ENCODE measurements around the gene MYH6. TPM values are rescaled to one million over a fixed set of nuclear protein-coding genes. Genes with fewer than 3 reads are reported as not detected.
"Not testable (repeated sequence)": the region's sequence is repeated elsewhere in the genome, so short reads cannot be mapped to it uniquely, and the experiment has no call there.

MYH6 gene
- total RNA-seq, 1 donor from 2014 or later = not detected

GRCh38 chr14:23414254-23414653 lies 6.2 kb upstream of the MYH6 start:
- DNase-seq = no peak

- DNase-seq = no peak
These were observed 5.6 kb upstream of the MYH6 start for GRCh38 chr14:23413681-23414080.

- no peak for DNase-seq
These were observed 3.8 kb upstream of the MYH6 start for GRCh38 chr14:23411563-23412525.

DNA sequence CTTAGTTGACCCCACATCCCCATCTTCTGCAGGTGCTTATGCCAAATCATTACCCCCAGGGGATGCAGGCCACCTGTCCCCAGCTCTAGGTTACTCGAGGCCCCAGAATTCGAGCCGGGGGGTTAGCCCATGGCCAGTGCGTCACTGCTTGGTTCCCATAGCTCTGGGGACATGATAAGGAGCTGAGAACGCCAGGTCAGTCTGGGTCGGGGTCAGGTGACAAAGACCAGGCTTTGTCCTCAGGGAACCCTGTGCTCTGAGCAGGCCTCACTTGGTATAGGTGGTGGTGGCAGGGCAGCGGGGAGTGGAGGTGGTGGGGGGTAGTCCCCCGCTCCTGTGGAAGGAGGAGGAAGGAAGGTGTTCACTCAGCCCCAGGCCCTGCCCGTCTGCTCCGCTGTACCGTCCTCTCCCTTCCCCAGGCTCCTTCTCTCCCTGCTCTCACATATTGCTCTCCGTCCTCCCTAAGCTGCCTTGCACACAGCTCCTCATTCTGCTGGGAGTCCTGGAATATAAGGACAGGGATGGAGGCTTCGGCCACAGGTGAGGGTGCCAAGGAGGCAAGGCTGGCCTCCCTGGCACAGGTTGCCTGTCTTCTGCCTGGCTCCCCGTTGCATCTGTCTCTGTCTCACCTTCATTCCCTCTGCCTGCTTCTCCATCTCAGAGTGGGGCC lies 2.0 kb upstream of the MYH6 start:
- no peak for DNase-seq

- DNase-seq = no peak
These were observed 1.4 kb upstream of the MYH6 start for GRCh38 chr14:23409475-23409874.

- DNase-seq = no peak
These were observed 196 bp upstream of the MYH6 start for GRCh38 chr14:23408307-23408630.

DNA sequence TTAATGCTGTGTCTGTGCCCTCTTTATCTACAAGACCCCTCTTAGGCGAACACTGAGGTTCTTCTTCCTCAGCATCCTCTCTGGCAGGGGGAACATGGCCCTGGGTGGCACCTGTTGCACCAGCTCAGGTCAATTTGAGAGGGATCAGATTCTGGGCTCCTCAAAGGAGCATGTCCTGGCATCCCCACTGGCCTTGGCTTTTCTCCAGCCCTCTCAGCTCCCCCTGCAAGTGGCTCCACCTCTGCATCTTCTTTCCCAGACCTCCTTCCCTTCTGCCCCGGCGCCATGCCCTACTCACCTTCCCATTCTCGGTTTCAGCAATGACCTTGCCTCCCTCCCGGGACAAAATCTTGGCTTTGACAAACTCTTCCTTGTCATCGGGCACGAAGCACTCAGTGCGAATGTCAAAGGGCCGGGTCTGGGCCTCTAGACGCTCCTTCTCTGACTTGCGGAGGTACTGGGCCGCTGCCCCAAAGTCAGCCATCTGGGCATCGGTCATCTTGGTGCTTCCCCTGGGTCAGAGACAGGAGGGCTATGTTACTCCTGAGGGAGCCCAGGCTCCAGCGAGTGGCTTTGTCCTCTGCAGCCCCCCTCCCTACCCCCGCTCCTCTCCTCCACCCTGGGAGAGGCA lies 1.2 kb downstream of the MYH6 start:
- DNase-seq = no peak

DNA sequence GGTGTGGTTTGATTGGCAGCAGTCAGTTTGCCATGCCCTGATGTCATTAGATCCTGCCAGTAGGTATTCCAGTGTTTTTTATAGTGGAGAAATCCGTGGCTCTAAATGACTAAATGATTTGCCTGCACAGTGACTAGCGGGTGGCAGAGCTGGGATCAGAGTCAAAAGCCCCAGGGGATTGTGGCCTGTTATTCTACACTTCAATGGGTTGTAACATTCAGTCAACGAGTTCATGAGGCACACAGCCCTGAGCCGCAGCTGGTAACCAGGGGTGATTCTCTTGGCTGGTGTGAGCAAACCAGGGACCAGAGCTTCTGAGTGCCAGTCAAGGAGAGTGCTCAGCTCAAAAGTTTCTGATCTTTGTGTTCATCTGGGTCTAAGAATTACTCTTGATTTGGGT lies 1.8 kb downstream of the MYH6 start:
- no peak for DNase-seq

DNA sequence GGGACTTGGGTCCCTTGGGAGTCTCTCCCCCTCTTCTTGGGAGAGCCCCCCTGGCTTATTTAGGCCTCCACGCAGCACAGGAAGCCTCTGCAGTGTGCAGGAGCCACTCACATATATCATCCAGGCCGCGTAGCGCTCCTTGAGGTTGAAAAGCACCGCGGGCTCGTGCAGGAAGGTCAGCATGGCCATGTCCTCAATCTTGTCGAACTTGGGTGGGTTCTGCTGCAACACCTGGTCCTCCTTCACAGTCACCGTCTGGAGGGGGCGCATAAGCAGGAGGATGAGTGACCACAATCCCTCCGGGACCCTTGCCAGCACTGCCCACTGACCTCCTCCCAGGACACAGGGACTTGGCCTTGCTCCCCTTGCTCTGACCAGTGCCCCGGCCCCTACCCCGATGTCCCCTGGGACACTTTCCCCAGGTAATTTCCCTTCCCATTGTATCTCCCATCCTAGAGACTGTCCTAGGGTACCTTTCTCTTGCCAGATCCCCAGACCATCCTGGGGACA lies 2.5 kb downstream of the MYH6 start:
- no peak for DNase-seq

GRCh38 chr14:23405096-23405495 lies 3.0 kb downstream of the MYH6 start:
- no peak for DNase-seq

GRCh38 chr14:23404331-23404900 lies 3.7 kb downstream of the MYH6 start:
- no peak for DNase-seq

DNA sequence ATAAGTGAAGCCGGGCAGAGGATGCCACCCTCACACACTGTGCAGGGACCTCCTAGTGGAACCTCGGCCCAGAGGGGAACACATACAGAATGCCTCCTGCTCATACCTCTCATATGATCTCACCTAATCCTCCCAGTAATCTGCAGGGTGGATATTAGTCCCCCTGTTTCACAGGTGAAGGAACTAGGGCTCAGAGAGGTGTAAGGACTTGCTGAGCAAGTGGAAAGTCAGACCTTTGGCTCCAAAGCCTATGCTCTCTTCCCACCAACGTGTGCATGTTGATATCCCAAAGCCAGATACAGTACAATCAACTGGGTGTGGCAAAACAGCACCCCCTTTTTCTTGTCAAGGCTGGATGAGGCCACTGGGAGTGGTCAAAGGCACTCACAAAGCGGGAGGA lies 4.2 kb downstream of the MYH6 start:
- no peak for DNase-seq

DNA sequence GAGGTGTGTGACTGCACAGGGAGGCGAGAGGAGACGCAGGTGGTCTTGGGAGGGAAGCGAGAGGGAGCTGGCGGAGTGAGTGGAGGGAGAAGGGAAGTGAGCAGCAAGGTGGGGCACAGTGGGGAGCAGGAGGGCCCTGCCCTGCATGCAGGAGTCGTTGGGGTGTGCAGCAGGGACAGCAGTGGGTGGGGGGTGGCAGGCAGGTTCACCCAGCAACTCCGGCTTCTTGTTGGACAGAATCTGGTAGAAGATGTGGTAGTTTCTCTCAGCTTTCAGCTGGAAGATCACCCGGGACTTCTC lies 5.0 kb downstream of the MYH6 start:
- DNase-seq = no peak

DNA sequence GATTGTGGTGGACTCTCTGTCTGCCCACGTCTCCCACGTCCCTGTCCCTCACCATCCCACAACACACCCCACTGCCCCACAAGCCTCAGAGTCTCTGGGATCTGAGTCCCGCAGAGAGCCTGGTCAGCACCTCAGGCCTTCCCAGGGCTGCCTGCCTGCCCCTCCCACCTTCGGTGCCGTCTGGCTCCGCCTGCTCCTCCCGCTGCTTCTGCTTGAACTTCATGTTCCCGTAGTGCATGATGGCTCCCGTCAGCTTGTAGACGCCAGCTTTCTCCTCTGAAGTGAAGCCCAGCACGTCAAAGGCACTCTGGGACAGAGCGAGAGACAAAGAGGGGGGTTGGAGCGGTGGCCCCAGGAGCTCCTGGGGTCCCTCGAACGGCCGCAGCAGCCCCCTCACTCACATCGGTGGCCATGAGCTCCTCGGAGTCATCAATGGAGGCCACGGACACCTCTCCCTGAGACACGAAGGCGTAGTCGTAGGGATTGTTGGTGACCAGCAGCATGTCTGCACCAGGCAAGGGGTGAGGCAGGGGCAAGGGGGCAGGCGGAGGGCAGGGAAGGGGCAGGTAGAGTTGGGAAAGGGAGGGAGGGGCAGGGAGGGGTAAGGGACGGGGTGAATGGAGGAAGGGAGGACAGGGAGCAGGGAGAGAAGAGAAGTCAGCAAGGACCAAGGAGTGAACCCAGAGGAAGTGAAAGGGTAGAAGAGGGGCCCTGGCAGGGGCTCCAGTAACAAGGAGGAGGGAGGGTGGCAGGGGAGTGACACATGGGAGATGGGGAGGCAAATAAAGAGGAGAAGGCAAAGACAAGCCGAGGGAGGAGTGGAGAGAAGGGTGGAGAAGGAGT lies 5.6 kb downstream of the MYH6 start:
- no peak for DNase-seq

- DNase-seq = no peak
These were observed 6.8 kb downstream of the MYH6 start for GRCh38 chr14:23401291-23401690.

DNA sequence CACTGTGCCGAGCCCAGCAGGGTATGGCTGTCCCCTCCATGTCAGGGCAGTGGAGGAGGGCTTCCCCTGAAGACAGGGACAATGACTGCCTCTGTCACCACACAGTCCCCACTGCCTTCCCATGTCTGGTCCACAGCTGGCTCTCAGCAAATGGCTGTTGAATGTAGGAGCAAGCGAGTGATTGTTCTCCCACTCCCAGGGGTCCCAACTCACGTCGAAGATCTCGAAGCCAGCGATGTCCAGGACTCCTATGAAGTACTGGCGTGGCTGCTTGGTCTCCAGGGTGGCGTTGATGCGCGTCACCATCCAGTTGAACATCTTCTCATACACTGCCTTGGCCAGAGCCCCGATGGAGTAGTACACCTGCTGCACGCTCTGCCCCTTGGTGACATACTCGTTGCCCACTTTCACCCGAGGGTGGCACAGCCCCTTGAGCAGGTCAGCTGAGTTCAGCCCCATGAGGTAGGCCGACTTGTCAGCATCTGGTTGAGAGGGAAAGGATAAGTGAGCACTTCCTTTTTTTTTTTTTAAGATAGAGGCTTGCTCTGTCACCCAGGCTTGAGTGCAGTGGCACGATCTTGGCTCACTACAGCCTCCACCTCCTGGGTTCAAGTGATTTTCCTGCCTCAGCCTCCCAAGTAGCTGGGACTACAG lies 7.5 kb downstream of the MYH6 start:
- not testable (repeated sequence) for DNase-seq

GRCh38 chr14:23399591-23399990 lies 8.5 kb downstream of the MYH6 start:
- no peak for DNase-seq

DNA sequence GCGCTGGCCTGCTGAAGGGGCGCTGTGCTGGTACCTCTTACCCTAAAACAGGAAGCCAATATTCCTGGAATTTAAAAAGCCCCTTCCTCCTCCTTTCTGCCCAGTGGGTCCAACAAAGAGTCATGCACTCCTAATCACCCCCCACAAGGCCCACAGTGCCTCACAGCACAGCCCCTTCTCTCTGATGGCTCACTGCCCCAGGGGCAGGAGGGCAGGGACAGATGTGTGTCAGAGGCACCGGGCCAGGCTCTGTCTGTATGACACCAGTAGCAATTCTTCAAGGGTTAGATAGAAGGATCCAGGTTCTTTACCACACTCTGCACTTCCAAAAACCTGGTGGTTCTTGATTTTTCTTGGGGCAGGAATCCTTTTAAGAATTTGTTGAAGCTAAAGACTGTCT lies 8.9 kb downstream of the MYH6 start:
- no peak for DNase-seq

- no peak for DNase-seq
These were observed 9.7 kb downstream of the MYH6 start for GRCh38 chr14:23398348-23398747.

GRCh38 chr14:23396781-23397407 lies 11.2 kb downstream of the MYH6 start:
- DNase-seq = no peak

- DNase-seq = no peak
These were observed 11.9 kb downstream of the MYH6 start for GRCh38 chr14:23396126-23396525.
